ENCODE data around the gene MRPS25.

DNA sequence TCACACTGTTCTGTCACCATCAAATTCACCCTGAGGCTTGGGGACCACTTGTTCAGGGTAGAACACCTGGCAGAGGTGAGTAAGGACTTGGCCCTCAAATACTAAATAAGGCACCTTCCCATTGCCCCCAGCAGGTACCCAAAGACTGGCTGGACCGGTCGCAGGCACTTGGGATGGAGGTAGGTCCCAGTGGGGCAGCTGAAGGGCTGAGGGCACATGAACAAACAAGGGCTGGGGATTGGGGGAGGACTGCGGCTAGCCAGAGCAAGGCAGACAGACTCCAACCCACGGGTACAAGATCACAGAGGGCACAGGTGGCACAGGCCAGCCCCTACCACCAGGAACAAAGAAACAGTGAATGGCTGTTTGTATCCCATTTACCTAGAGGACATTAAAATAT is 1.9 kb downstream of the MRPS25 start:
- TF ChIP-seq, protein P1, sequence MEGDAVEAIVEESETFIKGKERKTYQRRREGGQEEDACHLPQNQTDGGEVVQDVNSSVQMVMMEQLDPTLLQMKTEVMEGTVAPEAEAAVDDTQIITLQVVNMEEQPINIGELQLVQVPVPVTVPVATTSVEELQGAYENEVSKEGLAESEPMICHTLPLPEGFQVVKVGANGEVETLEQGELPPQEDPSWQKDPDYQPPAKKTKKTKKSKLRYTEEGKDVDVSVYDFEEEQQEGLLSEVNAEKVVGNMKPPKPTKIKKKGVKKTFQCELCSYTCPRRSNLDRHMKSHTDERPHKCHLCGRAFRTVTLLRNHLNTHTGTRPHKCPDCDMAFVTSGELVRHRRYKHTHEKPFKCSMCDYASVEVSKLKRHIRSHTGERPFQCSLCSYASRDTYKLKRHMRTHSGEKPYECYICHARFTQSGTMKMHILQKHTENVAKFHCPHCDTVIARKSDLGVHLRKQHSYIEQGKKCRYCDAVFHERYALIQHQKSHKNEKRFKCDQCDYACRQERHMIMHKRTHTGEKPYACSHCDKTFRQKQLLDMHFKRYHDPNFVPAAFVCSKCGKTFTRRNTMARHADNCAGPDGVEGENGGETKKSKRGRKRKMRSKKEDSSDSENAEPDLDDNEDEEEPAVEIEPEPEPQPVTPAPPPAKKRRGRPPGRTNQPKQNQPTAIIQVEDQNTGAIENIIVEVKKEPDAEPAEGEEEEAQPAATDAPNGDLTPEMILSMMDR (conservative IDR thresholded peaks at IDR 0.05), result no peak
- TF ChIP-seq ZFX (IDR thresholded peaks at IDR 0.05), result no peak

Measured in C4-2B (cell line).